Upper lobe of left lung (tissue), 4 donors: ENCODE data around the gene SYNPO.

Experiments
- CTCF ChIP-seq, 6 experiments: fragments of 450-650 bp in 4 of 6; fragments of 200-600 bp in 2 of 6; sonication (generic) in 2 of 6; IDR thresholded peaks; one replicate each; pipeline ENCODE4 v1.5.1; 2016 to 2019; ENCODE audit warnings: antibody characterized with exemption in 6 of 6
- POLR2A ChIP-seq, 4 donors: fragments of 450-650 bp; IDR thresholded peaks; one replicate each; pipeline ENCODE4 v1.5.1; 2016 to 2017; ENCODE audit warnings: antibody characterized with exemption in 4 of 4, mild to moderate bottlenecking in 2 of 4

- TF ChIP-seq CTCF (IDR thresholded peaks at IDR 0.05) = peak; percentile 76 to 92 (median 84)
- no peak for TF ChIP-seq POLR2A (IDR thresholded peaks at IDR 0.05)
These were observed 16.0 kb downstream of the SYNPO start for GRCh38 chr5:150656191-150657132.
